Cerebellar nuclear complex (tissue), 1 donor: Measurements from ENCODE around the gene IL18.
"Not testable (repeated sequence)": the region's sequence is repeated elsewhere in the genome, so short reads cannot be mapped to it uniquely, and the experiment has no call there.

Experiments used
- DNase-seq, 2 experiments: peaks; one replicate each; lab custom pipeline; 2025; lab: John Stamatoyannopoulos, UW

IL18 gene

DNA sequence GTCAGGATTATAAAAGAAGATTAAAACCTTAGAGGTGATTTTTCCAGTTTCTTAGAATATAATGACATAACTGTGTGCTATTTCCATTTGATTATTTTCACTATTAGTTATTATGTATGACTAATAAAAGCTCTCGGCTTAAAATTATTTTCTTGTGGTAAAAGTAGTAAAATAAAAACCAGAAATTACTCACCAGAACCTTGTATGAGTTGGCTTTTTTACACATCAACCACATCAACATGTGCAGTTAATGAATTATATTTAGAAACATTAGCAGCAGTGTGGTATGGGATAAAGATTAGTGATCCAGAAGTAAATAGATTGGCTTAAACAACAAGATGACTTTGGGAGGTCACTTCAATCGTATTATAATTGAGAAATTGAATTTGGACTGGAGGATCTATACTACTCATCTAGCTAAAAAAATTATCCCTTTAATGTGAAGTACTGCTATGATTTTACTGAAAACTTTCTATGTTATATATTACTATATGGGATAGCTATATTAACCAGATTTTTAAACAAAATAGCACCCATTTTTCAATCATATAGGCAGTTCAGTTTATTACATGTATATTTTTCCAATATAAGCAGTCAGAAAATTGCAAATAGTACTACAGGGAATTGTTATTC, 8.6 kb upstream of the IL18 start:
- DNase-seq: no peak

DNA sequence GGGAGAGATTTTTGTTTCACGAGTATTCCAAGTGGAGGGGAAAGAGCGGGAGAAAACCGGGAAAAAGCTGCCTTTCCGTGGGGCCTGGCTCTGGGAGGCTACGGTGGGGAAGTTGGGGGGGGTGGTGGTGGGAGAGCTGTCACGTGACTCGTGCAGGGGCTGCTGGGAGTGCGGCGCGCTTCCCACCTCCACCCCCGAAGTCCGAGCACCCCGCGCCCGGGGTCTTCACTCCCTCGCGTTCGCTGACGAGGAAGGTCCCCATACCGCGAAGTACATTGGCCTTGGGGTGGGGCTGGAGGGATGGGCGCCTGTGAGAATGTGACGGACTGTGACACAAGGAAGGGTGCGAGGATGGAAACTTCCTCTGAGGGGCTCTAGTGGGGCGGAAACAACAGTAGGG, 3.3 kb upstream of the IL18 start, which contains the start of gene TEX12:
TEX12 (plus strand) TSS at position 228 of the 400 bp plus-strand sequence. CDS start 1,897 bp downstream, outside the sequence.
- DNase-seq: no peak

DNA sequence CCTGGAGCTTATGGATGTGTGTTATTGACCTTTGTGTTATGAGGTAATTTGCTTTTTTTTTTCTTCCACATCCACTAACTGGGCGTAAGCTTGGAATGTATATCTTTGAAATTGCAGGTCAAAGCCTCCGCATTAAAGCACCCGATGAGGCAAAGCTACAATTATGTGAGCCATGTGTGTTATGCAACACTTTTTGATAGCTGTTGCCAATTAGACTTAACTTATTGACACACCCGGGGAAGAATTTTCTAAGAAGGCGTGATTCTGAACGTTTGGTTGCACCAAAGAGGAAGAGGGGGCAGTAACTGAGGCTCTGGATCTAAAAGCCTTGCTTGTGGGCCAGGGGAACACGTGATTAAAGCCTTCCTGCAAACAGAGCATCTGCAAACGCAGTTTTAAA, 2.7 kb upstream of the IL18 start:
- DNase-seq: no peak

DNA sequence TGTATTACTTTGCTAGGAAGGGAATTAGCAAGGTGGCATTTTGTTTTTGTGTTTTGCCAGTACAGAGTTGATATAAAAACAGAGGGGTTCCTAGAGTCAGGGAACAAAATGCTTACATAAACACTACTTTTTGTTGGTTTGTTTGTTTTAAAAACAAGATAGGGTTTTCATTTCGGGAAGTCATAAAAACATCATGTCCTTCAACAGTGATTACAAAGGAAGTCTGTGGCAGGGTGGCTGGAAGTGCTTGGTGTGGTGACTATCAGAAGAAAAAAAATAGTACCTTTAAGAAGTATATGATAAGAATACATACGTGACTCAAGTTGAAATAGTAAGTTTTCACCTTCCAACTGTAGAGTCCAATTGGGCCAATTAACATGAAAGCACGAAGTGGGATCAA, 1.2 kb upstream of the IL18 start:
- no peak for DNase-seq

DNA sequence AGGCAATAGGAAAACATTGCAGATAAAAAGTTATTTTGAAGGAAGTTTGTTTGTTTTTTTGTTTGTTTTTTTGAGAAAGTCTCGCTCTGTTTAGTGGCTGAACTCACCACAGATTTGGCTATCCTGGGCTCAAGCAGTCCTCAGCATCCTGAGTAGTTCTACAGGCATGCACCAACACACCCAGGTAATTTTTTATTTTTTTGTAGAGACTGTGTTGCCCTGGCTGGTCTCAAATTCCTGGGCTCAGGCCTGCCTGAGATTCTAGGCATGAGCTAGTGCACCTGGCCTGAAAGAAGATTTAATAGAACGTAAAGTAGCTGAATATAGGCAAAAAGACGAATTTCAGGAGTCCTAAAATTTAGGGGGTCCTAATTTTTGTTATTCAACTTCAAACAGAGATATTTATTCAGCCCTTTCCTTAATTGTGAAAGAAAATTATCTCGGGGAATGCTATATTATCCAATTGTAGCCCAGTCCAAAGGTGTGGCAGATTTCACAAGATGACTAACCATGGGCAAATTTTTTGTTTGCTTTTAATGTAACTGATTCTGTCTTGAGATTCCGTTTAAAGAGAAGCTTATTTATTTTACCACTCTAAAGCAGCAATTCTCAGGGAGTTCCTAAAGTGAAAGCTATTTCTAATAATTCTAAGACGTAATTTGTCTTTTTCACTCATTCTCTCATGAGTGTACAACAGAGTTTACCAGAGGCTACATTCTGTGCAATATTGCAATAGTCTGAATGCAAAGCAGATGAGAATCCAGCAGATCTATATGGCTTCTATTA, 940 bp downstream of the IL18 start:
- no peak for DNase-seq

DNA sequence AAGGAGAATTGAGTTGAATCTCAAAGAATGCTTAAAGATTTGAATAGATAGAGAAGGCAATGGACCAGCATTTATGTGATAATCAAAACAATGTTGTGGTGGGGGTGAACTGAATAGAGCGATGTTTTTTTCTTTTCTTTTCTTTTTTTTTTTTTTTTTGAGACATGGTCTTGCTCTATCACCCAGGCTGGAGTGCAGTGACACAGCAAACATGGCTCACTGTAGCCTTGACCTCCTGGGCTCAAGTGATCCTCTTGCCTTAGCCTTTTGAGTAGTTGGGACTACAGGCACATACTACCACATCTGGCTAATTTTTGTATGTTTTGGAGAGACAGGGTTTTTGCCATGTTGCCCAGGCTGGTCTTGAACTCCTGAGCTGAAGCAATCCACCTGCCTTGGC, 1.7 kb downstream of the IL18 start:
- DNase-seq: not testable (repeated sequence)

DNA sequence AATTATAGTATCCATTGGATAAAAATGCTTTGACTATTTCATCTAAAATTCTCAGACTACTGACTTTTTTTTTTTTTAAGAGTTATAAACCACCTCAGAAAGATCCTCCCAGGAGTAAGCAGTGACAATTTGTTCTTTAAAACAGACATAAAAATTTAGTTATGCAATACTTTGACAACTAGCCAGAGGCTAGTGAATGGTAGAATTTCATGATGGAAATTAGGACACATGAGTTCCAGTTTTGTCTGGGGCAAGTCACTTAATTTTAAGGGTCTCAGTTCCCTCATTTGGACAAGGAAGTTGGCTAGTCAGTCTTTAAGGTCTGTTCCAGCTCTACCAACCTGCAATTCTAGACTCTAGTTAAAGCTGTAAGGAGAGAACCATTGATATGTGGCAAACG, 2.9 kb downstream of the IL18 start:
- DNase-seq: no peak

DNA sequence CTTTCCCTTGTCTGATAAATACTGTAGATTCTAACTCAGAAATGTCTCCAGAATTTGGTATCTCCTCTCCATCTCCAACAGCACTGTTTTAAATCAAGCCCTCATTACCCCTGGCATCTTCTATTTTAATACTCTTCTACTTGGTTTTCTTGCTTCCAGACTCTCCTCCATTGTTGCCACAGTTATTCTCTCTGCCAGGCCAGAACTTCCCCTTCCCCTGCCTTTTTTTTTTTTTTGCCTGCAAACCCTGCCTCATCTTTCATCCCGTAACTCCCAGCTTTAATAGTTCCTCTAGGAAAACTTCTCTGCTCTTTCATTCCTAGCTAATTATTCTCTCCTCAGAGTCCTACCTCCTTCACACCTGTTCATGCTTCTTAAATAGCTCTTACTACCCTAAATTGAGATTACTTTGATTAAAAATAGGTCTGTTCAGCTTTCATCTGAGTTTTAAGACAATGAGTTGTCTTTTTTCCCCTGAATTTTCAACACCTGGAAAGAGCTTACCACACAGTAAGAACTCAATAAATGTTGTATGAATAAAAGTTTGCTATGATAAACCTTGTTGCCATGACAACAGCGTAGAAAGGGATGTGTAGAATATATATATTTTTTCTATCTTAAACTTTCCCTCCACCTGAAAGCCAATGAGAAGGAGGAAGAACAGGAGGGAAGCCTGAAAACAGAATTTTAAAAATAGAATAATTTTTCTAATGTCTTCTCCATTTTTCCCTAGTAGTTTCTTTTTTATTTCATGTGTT, 3.6 kb downstream of the IL18 start:
- no peak for DNase-seq

DNA sequence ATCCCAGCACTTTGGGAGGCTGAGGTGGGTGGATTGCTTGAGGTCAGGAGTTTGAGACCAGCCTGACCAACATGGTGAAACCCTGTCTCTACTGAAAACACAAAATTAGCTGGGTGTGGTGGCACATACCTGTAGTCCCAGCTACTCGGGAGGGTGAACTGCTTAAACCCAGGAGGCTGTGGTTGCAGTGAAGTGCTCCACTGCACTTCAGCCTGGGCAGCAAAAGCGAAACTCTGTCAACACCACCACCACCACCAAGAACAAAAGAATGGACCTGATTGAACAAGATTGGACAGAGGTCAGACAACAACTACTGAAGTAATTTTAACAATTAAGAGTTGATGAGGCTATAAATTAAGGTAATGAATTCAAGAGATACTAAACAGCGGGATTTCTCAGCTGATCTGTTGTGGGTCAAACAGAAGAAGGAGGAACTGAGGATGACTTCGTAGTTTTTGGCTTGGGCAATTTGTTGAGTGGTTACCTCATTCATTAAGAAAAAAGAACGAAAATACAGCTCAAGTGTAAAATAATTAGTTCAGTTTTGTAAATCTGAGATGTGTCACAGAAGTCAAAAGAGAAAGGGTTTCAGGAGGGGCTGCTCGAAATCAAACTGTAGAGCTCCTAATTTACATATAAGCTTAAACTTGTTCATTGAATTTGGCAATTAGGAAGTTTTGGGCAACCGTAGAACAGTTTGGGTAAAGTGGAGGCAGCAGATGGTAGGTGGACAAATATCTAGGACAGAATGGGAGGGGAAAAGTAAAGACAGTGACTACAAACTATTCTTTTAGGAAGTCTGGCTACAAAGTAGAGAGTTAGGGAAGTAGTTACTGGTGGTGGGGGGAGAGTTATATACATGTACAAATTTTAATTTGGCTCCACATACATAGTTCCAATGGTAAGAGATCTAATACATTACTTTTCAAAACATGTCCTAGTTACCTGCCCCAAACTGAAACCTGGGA, 4.5 kb downstream of the IL18 start:
- no peak for DNase-seq

DNA sequence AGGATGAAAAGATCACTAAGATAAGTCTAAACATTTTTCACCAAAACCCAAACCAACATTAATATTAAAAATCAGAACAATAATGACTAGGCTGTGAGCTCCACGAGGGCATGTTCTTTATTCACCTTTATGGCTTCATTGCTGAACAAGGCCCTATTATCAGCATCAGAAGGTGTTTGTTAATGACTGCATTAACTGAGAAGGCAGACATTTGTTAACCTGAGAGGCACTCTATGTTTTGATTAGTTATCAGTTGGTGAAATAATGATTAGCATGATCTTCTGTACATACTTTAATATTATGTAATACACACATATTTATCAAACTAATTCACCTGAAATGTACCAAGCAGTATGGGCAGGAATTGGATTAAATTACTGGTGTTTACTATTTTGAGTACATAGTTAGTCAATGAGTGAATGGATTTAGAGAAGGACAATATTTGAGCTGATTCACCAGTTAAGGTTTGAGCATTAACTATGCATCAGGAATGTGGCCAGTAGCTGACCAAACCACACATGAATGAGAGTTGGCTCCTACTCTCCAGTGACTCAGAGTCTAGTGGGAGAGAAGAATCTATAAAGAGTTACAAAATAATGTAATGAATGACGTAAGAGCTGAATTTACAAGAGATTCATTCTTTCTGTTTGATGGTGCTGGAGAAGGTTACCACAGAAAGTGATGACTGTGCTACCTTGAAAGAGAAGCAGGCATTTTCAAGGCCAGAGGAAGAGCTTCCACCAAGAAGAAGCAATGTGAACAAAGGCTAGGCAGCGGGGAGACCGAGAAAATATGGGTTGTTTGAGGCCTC, 6.7 kb downstream of the IL18 start:
- no peak for DNase-seq

DNA sequence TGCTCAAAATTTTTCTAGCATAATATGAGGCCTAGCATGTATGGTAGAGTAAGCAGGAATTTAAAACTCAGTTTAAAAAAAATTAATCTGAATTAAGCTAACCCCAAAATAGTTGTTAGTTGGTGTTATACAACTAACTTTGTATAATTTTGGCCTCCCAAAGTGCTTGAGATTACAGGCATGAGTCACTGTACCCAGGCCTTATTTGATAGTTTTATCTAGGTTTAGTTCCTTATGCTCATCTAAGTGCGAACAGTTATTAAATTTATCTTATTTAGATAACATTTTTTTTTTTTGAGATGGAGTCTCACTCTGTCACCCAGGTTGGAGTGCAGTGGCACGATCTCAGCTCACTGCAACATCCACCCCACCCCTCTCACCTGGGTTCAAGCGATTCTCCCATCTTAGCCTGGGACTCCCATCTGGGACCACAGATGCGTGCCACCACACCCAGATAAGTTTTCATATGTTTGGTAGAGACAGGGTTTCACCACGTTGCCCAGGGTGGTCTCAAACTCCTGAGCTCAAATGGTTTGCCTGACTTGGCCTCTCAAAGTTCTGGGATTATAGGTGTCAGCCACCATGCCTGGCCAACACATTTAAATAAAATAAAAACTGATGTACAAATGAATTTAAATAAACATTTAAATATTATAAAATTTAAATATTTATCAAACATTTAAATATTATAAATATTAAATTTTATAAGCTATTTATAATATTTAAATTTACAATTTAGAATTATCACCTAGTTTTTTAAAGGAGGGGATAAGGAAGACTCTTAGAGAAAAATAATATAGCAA, 7.5 kb downstream of the IL18 start:
- DNase-seq: no peak

DNA sequence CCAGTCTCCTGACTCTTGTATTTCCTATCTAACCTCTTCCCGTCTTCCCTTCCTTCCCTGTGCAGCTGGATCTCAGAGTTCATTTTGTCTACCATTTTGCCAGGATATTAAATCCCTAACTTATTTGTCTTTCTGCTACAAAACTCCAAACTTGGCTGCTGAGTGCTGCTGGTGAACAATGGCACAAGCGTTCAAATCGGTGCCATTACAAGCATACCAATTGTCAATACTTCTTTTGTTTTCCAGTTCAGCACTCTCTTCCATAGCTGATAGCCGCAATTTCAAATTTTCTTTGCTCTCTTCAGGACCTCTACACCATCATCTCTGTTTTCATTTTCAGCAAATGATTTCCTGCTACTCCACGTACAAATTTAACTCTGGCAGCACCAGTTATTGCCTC, 13.4 kb downstream of the IL18 start:
- DNase-seq: no peak

DNA sequence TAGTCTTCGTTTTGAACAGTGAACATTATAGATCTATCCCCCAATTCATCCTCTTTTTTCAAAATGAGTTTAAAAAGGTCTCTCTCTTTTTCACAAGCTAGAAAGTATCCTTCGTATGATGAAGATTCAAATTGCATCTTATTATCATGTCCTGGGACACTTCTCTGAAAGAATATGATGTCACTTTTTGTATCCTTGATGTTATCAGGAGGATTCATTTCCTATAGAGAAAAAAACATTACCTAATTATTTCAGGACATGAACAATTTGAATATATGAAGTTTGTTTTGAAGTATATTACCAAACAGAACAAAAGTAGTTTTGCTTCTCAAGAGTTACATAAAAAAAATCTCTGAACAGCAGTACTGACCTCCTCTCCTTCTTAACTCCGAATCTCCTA, 20.3 kb downstream of the IL18 start:
- DNase-seq: no peak

DNA sequence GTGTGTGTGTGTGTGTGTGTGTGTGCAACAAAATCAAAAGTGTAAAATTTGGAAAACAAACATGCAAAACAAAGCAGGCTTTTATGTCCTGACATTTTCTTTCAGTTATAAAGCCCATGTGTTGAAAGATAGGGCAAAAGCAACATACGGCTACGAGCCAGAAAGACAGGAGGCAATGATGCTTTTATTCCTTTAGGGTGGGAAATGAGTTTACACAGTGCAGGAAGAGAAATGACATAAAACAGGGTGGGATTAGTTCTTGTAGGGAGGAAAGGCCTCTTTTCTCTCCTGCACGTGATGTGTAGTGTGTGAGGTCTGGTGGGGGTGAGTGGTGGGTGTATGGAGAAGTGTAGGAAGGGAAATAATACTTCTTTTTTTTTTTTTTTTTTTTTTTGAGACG, 29.4 kb downstream of the IL18 start:
- no peak for DNase-seq

DNA sequence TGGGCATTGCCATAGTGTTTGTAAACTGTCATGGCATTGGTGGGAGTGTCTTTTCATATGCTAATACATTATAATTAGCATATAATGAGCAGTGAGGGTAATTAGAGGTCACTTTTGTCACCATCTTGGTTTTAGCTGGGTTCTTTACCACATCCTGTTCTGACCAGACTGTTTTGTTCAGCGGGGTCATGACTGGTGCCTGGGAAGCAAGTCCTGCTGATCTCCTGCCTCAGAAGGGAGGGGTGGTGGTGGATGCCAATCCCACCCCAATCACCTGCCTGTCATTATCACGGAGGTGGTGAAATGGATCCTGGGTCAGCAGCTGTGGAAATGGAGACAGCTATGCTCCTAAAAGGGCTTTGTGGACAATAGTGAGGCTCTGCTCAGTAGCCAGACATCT, 31.2 kb downstream of the IL18 start:
- DNase-seq: no peak

DNA sequence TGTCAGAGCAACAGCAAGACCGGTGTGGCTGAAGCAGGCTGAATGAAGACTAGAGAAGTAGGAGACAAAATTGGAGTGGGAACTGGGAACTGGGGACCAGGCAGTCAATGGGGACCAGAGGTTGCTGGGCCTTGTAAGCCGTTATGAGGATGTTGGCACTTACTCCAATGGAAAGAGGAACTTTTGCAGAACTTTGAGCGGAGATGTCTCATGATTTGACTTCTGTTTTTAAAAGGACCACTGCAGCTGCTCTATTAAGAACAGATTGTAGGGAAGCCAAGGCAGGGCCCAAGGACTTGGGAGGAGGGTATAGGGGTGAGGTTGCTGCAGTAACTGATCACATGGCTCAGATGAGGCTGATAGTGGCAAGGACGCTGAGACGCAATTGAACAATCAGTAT, 34.2 kb downstream of the IL18 start:
- no peak for DNase-seq

DNA sequence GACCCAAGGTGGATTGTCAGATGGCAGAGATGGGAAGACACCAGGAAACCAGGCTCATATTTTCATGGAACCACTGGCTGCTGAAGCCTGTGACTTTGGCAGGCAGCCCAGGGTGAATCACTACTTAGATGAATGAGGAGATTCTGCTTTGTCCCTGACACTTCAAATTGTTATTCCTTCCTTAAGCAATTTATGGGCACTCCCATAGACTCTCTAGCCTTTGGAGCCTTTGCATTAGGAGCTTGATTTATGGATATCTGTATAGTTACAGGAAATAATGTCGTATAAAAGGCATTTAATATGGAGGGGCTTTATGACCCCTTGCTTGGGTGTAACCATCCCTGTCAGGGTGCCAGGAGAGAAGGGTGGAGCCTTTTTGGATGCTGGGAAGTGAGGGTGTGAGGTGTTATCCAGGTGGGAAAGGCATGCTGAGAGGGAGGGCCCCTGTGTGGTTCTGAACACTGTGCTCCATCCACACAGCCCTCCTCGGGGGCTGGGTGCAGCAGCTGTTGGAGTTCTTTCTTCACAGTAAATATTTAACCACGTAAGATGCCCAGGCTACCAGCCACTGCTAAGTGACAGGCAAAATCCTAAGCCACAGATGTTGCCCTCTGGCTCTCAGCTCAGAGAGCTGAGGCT, 35.3 kb downstream of the IL18 start:
- no peak for DNase-seq

DNA sequence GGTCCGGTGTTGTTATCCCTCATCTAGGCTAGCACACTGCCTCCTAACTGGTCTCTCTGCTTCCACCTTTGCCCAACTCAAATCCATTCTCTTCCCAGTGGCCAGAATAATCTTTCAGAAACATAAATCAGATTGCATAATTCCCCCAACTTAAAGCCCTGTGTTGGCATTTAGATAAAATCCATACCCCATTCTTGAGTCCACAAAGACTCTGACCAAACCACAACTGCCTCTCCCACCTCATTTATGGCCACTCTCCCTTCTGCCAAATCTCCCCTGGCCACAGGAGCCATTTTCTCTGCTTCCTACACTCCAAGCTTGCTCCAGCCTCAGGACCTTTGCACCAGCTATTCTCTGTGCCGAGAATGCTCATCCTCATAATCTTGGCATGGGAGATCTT, 36.8 kb downstream of the IL18 start:
- DNase-seq: no peak

DNA sequence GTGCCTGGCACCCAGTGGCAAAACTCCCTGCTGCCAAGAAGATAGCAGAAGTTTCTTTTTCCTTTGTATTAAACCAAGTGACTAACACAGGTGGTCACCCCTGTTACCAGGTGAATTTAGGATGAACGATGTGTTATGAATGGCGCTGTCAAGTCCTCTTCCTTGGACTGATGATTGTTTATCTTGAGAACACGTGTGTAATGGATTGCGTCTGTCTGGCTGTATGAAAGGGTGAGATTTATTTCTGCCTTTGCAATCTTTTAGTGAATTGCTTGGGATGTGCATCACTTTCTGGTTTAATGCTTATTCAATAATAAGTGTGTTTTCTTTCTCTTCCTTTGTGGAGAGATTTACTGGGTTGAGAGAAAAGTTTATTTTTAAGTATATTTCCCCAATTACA, 40.8 kb downstream of the IL18 start:
- no peak for DNase-seq
